Measurements from ENCODE around the gene MRPL37.

Gene MRPL37

GRCh38 chr1:54173681-54174080 lies 26.3 kb upstream of the MRPL37 start (continued):
- TF ChIP-seq, protein P1, sequence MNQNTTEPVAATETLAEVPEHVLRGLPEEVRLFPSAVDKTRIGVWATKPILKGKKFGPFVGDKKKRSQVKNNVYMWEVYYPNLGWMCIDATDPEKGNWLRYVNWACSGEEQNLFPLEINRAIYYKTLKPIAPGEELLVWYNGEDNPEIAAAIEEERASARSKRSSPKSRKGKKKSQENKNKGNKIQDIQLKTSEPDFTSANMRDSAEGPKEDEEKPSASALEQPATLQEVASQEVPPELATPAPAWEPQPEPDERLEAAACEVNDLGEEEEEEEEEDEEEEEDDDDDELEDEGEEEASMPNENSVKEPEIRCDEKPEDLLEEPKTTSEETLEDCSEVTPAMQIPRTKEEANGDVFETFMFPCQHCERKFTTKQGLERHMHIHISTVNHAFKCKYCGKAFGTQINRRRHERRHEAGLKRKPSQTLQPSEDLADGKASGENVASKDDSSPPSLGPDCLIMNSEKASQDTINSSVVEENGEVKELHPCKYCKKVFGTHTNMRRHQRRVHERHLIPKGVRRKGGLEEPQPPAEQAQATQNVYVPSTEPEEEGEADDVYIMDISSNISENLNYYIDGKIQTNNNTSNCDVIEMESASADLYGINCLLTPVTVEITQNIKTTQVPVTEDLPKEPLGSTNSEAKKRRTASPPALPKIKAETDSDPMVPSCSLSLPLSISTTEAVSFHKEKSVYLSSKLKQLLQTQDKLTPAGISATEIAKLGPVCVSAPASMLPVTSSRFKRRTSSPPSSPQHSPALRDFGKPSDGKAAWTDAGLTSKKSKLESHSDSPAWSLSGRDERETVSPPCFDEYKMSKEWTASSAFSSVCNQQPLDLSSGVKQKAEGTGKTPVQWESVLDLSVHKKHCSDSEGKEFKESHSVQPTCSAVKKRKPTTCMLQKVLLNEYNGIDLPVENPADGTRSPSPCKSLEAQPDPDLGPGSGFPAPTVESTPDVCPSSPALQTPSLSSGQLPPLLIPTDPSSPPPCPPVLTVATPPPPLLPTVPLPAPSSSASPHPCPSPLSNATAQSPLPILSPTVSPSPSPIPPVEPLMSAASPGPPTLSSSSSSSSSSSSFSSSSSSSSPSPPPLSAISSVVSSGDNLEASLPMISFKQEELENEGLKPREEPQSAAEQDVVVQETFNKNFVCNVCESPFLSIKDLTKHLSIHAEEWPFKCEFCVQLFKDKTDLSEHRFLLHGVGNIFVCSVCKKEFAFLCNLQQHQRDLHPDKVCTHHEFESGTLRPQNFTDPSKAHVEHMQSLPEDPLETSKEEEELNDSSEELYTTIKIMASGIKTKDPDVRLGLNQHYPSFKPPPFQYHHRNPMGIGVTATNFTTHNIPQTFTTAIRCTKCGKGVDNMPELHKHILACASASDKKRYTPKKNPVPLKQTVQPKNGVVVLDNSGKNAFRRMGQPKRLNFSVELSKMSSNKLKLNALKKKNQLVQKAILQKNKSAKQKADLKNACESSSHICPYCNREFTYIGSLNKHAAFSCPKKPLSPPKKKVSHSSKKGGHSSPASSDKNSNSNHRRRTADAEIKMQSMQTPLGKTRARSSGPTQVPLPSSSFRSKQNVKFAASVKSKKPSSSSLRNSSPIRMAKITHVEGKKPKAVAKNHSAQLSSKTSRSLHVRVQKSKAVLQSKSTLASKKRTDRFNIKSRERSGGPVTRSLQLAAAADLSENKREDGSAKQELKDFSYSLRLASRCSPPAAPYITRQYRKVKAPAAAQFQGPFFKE (tag by site-specific recombination; IDR thresholded peaks at IDR 0.05; ENCODE audit: borderline replicate concordance), result no peak
- TF ChIP-seq INSM2 (tag by site-specific recombination; IDR thresholded peaks at IDR 0.05) (no peak), ZNF350 (tag by site-specific recombination; IDR thresholded peaks at IDR 0.05) (no peak), ZNF544 (tag by site-specific recombination; IDR thresholded peaks at IDR 0.05) (no peak)

- H3K36me3 ChIP-seq (ENCODE audit: control insufficient read depth in 2 of 2, insufficient read depth in 1 of 2, low read length in 2 of 2), result peaks cover 0 to 36% of the 10 kb centered on the region in 2 experiments; a peak in 1 of 3 replicates
- TF ChIP-seq ZSCAN5A (tag by site-specific recombination; IDR thresholded peaks at IDR 0.05) (no peak), ZNF670 (tag by site-specific recombination; IDR thresholded peaks at IDR 0.05; ENCODE audit: low read depth) (no peak), KLF10 (tag by site-specific recombination; IDR thresholded peaks at IDR 0.05) (no peak), SCRT1 (tag by site-specific recombination; IDR thresholded peaks at IDR 0.05; ENCODE audit: borderline replicate concordance) (no peak), ZNF23 (tag by site-specific recombination; IDR thresholded peaks at IDR 0.05; ENCODE audit: borderline replicate concordance) (no peak), ZNF354C (tag by site-specific recombination; IDR thresholded peaks at IDR 0.05; ENCODE audit: borderline replicate concordance, low read depth) (no peak), SCRT2 (tag by site-specific recombination; IDR thresholded peaks at IDR 0.05) (no peak), ZNF530 (tag by site-specific recombination; IDR thresholded peaks at IDR 0.05; ENCODE audit: low read depth) (no peak), ZNF426 (tag by site-specific recombination; IDR thresholded peaks at IDR 0.05) (no peak), PRDM6 (tag by site-specific recombination; IDR thresholded peaks at IDR 0.05) (no peak)
- POLR2A ChIA-PET, result no interaction called here
- CTCF ChIA-PET, result interaction anchor here (4.2 kb wide), 1 partner anchor 7 kb away, joined by 20 read pairs; no protein-coding TSS in a partner anchor
- H3K4me3 ChIP-seq (ENCODE audit: low read depth, low read length), result no peak overlapping the region
- no peak overlapping the region for H3K27ac ChIP-seq (ENCODE audit: extremely low read depth, low read depth, low read length)
- H3K9me3 ChIP-seq (ENCODE audit: control insufficient read depth, insufficient read depth, low read depth, low read length), result no peaks in the 10 kb centered on the region
- no peaks in the 10 kb centered on the region for H3K4me1 ChIP-seq (ENCODE audit: control insufficient read depth, insufficient read depth, low read length)
Observed at GRCh38 chr1:54174106-54174505, 25.9 kb upstream of the MRPL37 start.

All from HEK293 (cell line).